B cell (primary cell): Measurements from ENCODE around the gene LRP1.

Experiments used
- EZH2 ChIP-seq: IDR thresholded peaks from 2 replicates; pipeline ENCODE4 v1.6.1; 2012; ENCODE audit warnings: borderline replicate concordance, low read depth, mild to moderate bottlenecking, moderate library complexity, low read length; ENCODE audit not compliant: insufficient read depth, poor library complexity, severe bottlenecking
- TF ChIP-seq, protein P1 (sequence below): fragments of 200-600 bp; IDR thresholded peaks from one replicate; pipeline ENCODE4 v1.8.0; 2022; ENCODE audit warnings: antibody characterized with exemption, mild to moderate bottlenecking

- TF ChIP-seq, protein P1, sequence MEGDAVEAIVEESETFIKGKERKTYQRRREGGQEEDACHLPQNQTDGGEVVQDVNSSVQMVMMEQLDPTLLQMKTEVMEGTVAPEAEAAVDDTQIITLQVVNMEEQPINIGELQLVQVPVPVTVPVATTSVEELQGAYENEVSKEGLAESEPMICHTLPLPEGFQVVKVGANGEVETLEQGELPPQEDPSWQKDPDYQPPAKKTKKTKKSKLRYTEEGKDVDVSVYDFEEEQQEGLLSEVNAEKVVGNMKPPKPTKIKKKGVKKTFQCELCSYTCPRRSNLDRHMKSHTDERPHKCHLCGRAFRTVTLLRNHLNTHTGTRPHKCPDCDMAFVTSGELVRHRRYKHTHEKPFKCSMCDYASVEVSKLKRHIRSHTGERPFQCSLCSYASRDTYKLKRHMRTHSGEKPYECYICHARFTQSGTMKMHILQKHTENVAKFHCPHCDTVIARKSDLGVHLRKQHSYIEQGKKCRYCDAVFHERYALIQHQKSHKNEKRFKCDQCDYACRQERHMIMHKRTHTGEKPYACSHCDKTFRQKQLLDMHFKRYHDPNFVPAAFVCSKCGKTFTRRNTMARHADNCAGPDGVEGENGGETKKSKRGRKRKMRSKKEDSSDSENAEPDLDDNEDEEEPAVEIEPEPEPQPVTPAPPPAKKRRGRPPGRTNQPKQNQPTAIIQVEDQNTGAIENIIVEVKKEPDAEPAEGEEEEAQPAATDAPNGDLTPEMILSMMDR: no peak
- no peak for TF ChIP-seq EZH2
Measured at GRCh38 chr12:57191410-57191809, 63.1 kb downstream of the LRP1 start.
